Motor neuron (in vitro differentiated cells): ENCODE results near the gene NTPCR. TPM values are rescaled to one million over a fixed set of nuclear protein-coding genes. Genes with fewer than 3 reads are reported as not detected.

ENCODE experiments used
- ATAC-seq, 8 experiments: fragments of 200-7000 bp; cut with Tn5 transposase; replicated peaks in 6 of 8; 2 replicates each; pipeline ENCODE4 v1.8.0; 2021; ENCODE audit warnings: mild to moderate bottlenecking in 8 of 8, moderate library complexity in 8 of 8
- H3K27ac ChIP-seq, 2 donors: fragments of 250-450 bp; sonication (Bioruptor Pico); 2 replicates each; pipeline ENCODE4 v1.9.0; 2021; ENCODE audit warnings: antibody characterized with exemption in 2 of 2, mild to moderate bottlenecking in 2 of 2, moderate library complexity in 1 of 2
- H3K4me1 ChIP-seq, 2 donors: fragments of 250-450 bp; sonication (Bioruptor Pico); replicated peaks in 1 of 2; 2 replicates each; pipeline ENCODE4 v1.6.1; 2021; ENCODE audit warnings: antibody characterized with exemption in 2 of 2, mild to moderate bottlenecking in 2 of 2, moderate library complexity in 1 of 2
- H3K4me3 ChIP-seq, 5 donors: fragments of 250-450 bp; sonication (Bioruptor Pico); 2 replicates each; pipeline ENCODE4 v1.9.0; 2021; ENCODE audit warnings: antibody characterized with exemption in 5 of 5, mild to moderate bottlenecking in 5 of 5, moderate library complexity in 4 of 5
- WGBS, 10 experiments: fragments of 450-650 bp; shearing (Covaris generic); methylation state at CpG; one replicate each; pipeline ENCODE4 v1.0.0; 2022; 5-methylcytosine and 5-hydroxymethylcytosine counted together
- in situ Hi-C, 9 experiments: fragments of 400-800 bp; cut with MboI; loops; one replicate each; pipeline ENCODE4 v1.15.0; 2021; ENCODE audit warnings: low sequenced_read_pairs in 9 of 9, low pct_unique_long_range_greater_than_20kb in 2 of 9; ENCODE audit not compliant: unreplicated experiment in 9 of 9
- total RNA-seq, 8 experiments: library from RNA; unstranded; fragments of 300-600 nt; gene quantifications; 2 replicates each; pipeline versions ENCODE4 v1.2.3 to v1.2.4, GENCODE V29; 2022

The NTPCR gene
- total RNA-seq, 8 experiments from 2014 or later, result 37.7 to 81.4 (median 50.7) TPM

- Histone ChIP-seq H3K4me3 (no peak overlapping the region), H3K4me1 (no peaks in the 10 kb centered on the region), H3K27ac (no peak overlapping the region)
- in situ Hi-C loops, result loop anchor here in 4 of 9 experiments (25.0 kb wide), 1 partner anchor 332 kb away; the partner anchor contains the start of gene SIPA1L2 (in 4 of the 4)
- WGBS, 10 experiments, result 10 to 93% (median 76%) methylated on average over 2 to 3 of the region's 3 CpGs; no CpG with 5 or more reads in 6 of the 10 experiments
- peak in 2 of 8 experiments; percentile 27 to 41 for ATAC-seq
Measured at GRCh38 chr1:232968965-232969364, 18.6 kb downstream of the NTPCR start.

GRCh38 chr1:232969799-232970198 is 19.4 kb downstream of the NTPCR start:
- H3K4me3 ChIP-seq, result no peak overlapping the region
- H3K4me1 ChIP-seq, result no peaks in the 10 kb centered on the region
- in situ Hi-C loops, result loop anchor here in 4 of 9 experiments (25.0 kb wide), 1 partner anchor 332 kb away; the partner anchor contains the start of gene SIPA1L2 (in 4 of the 4)
- WGBS, 10 experiments, result 42 to 100% (median 89%) methylated on average over 1 to 5 of the region's 5 CpGs; no CpG with 5 or more reads in 2 of the 10 experiments
- no peak overlapping the region for H3K27ac ChIP-seq
- no peak for ATAC-seq

GRCh38 chr1:232970508-232970907 is 20.1 kb downstream of the NTPCR start:
- no peak overlapping the region for H3K4me3 ChIP-seq
- in situ Hi-C loops, result loop anchor here in 4 of 9 experiments (25.0 kb wide), 1 partner anchor 333 kb away; the partner anchor contains the start of gene SIPA1L2 (in 4 of the 4)
- no peak for ATAC-seq
- H3K27ac ChIP-seq, result no peak overlapping the region
- no peaks in the 10 kb centered on the region for H3K4me1 ChIP-seq
- 97 to 100% (median 100%) methylated on average over 1 to 4 of the region's 4 CpGs; no CpG with 5 or more reads in 1 of the 10 experiments for WGBS, 10 experiments

GRCh38 chr1:232973652-232974611 is 23.5 kb downstream of the NTPCR start:
- ATAC-seq, result no peak
- H3K27ac ChIP-seq, result no peak overlapping the region
- 90 to 100% (median 97%) methylated on average over 2 of the region's 2 CpGs for WGBS, 10 experiments
- in situ Hi-C loops, result loop anchor here in 4 of 9 experiments (25.0 kb wide), 1 partner anchor 337 kb away; the partner anchor contains the start of gene SIPA1L2 (in 4 of the 4)
- no peak overlapping the region for H3K4me3 ChIP-seq
- no peaks in the 10 kb centered on the region for H3K4me1 ChIP-seq

- in situ Hi-C loops, result loop anchor here in 4 of 9 experiments (25.0 kb wide), 1 partner anchor 338 kb away; the partner anchor contains the start of gene SIPA1L2 (in 4 of the 4)
- no peak overlapping the region for H3K4me3 ChIP-seq
- H3K4me1 ChIP-seq, result no peaks in the 10 kb centered on the region
- 97 to 100% (median 100%) methylated on average over 1 to 3 of the region's 3 CpGs; no CpG with 5 or more reads in 2 of the 10 experiments for WGBS, 10 experiments
- no peak overlapping the region for H3K27ac ChIP-seq
- ATAC-seq, result no peak
Measured at GRCh38 chr1:232974971-232975370, 24.6 kb downstream of the NTPCR start.

- in situ Hi-C loops, result no loop called here
- ATAC-seq, result peak in 1 of 8 experiments; percentile 41
Measured at GRCh38 chr1:232978091-232978634, 27.8 kb downstream of the NTPCR start.

GRCh38 chr1:232978815-232979214 is 28.4 kb downstream of the NTPCR start:
- H3K4me1 ChIP-seq, result peaks cover 0 to 8% of the 10 kb centered on the region in 2 donors
- WGBS, 10 experiments, result 61 to 100% (median 84%) methylated on average over 2 to 4 of the region's 4 CpGs; no CpG with 5 or more reads in 2 of the 10 experiments
- no peak overlapping the region for H3K4me3 ChIP-seq
- no peak overlapping the region for H3K27ac ChIP-seq
- ATAC-seq, result no peak
- in situ Hi-C loops, result no loop called here

More at GRCh38 chr1:232978091-232978634, 27.8 kb downstream of the NTPCR start:
- Histone ChIP-seq H3K27ac (no peak overlapping the region), H3K4me3 (no peak overlapping the region), H3K4me1 (peaks cover 0 to 8% of the 10 kb centered on the region in 2 donors)
- 40 to 100% (median 90%) methylated on average over 1 to 8 of the region's 8 CpGs for WGBS, 10 experiments

- Histone ChIP-seq H3K27ac (no peak overlapping the region), H3K4me3 (no peak overlapping the region), H3K4me1 (peaks cover 0 to 8% of the 10 kb centered on the region in 2 donors)
- 83 to 100% (median 100%) methylated on average over 1 to 4 of the region's 6 CpGs; no CpG with 5 or more reads in 4 of the 10 experiments for WGBS, 10 experiments
- in situ Hi-C loops, result no loop called here
- ATAC-seq, result no peak
Measured at GRCh38 chr1:232979558-232979957, 29.1 kb downstream of the NTPCR start.

- 0 to 80% (median 68%) methylated on average over 1 to 13 of the region's 13 CpGs; no CpG with 5 or more reads in 2 of the 10 experiments for WGBS, 10 experiments
- Histone ChIP-seq H3K27ac (no peak overlapping the region), H3K4me3 (no peak overlapping the region), H3K4me1 (peaks cover 0 to 8% of the 10 kb centered on the region in 2 donors)
- in situ Hi-C loops, result no loop called here
- ATAC-seq, result peak in 6 of 8 experiments; percentile 29 to 76 (median 69)
Measured at GRCh38 chr1:232980355-232980978, 30.1 kb downstream of the NTPCR start.

GRCh38 chr1:232980986-232981560 is 30.7 kb downstream of the NTPCR start:
- ATAC-seq, result peak in 2 of 8 experiments; percentile 28 to 49
- in situ Hi-C loops, result no loop called here
- H3K4me1 ChIP-seq, result peaks cover 0 to 8% of the 10 kb centered on the region in 2 donors
- WGBS, 10 experiments, result 45 to 100% (median 83%) methylated on average over 1 to 9 of the region's 9 CpGs; no CpG with 5 or more reads in 1 of the 10 experiments
- H3K4me3 ChIP-seq, result no peak overlapping the region
- no peak overlapping the region for H3K27ac ChIP-seq

- no peak for ATAC-seq
- WGBS, 10 experiments, result 27 to 100% (median 85%) methylated on average over 2 to 13 of the region's 13 CpGs; no CpG with 5 or more reads in 2 of the 10 experiments
- Histone ChIP-seq H3K4me1 (peaks cover 0 to 8% of the 10 kb centered on the region in 2 donors), H3K4me3 (no peak overlapping the region), H3K27ac (no peak overlapping the region)
- in situ Hi-C loops, result no loop called here
Measured at GRCh38 chr1:232982238-232982944, 32.0 kb downstream of the NTPCR start.
